ENCODE results near the gene PRKAR1B.

PRKAR1B gene

DNA sequence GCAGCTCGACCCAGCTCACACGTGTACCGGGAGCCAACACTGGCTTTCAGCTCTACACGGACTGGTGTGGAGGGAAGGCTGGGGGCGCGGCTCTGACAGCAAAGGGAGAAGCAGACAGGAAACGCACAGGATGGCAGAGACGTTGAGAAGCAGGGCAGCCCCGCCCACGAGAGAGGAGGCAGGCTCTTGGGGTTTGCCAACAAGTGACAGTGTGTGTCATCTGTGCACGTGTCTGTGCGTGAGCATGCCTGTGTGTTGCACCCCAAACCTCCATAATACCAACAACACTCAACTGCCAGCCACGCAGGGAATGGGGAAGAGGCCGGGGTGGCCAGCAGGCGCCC lies 143.0 kb downstream of the PRKAR1B start:
- peak; percentile 74 to 77 for DNase-seq

DNA sequence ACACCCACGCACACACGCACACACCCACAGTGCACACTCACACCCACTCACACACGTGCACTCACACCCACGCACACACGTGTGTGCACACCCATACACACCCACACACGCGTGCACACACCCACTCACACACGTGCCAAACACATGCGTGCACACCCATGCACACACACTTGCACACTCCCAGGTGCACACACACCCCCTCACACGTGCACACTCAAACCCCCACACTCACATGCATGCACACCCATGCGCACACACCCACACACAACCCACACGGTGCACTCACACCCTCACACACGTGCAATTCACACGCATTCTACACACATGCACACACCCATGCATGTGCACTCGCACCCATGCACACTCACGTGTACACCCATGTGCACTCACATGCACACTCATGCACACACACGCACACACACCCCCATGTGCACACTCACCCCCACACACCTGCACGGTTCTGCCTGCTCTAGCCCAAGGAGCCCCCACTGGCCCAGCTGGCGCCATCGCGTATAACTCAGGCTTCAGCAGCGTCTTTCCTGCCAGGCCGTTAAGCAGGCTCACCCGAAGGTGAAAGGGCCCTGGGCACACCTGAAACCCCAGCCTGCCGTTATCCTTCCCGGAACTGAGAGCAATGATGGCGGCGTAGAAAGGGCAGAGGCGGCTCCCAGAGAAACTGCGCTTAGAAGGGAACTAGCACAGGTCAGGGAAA lies 143.5 kb downstream of the PRKAR1B start:
- no peak for DNase-seq

GRCh38 chr7:582931-583330 lies 144.2 kb downstream of the PRKAR1B start:
- no peak for DNase-seq

DNA sequence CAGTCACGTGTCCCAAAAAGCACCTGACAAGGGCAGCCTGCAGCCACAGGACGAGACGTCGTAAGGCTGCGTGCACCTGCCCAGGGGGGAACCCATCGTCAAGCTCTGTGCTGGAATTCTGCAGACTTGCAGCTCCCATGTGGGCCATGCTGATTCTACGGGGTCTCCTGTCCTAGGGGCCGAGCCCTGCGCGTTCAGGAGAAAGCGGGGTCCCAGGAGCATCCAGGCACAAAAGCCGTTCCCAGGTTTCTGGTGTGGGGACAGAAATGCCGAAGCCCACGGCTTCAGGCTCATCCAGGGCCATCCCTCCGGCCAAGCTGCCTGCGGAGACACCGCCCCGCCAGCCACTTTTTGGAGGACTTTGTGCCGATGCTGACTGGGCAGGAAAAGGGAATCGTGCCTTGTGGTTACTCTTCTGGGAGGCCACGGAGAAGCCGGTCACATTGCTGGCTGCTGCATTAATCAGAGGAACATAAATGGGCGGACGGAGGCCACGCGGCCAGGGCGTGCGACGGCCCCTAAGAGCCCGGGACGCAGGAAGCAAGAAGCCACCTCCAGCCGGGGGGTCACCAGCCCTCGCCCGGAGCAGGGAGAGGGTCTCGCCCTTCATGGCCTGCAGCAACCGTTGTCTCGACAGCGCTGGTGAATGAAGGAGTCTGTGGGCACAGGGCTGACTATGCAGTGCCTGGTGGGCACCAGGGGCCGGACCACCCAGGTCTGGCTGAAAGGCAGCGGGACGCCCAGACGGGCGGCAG lies 144.8 kb downstream of the PRKAR1B start:
- no peak for DNase-seq

GRCh38 chr7:578386-578785 lies 148.7 kb downstream of the PRKAR1B start:
- no peak for DNase-seq

DNA sequence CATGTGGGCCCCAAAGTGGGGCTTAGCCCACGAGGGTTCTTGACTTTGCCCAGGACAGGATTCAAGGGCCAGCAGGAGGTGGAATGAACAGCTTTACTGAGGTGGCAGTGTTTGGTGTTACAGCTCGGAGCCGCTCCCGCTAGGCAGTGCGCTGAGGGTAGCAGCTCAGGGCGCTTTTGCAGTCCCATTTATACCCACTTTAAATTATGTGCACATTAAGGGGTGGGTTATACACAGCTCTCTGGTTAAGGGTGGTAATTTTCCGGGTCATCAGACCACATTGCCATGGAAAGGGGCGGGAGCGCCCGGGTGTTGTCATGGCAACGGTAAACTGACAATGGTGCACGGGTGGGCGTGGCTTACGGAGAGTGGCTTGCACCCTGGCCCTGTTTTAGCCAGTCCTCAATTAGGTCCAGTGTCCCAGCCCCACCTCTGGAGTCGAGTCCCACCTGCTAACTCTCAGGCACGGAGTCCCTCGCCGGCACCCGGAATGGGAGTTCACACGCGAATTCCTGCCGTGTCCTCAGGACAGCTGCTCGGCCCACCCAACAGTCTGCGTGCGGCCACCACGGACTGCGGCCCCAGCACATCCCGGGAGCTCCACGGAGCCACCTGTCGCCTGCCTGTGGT lies 149.2 kb downstream of the PRKAR1B start:
- no peak for DNase-seq

GRCh38 chr7:577278-577665 lies 149.8 kb downstream of the PRKAR1B start:
- no peak for DNase-seq

- DNase-seq = no peak
These were observed 150.4 kb downstream of the PRKAR1B start for GRCh38 chr7:576524-577277.

- DNase-seq = no peak
These were observed 151.4 kb downstream of the PRKAR1B start for GRCh38 chr7:575425-576366.

DNA sequence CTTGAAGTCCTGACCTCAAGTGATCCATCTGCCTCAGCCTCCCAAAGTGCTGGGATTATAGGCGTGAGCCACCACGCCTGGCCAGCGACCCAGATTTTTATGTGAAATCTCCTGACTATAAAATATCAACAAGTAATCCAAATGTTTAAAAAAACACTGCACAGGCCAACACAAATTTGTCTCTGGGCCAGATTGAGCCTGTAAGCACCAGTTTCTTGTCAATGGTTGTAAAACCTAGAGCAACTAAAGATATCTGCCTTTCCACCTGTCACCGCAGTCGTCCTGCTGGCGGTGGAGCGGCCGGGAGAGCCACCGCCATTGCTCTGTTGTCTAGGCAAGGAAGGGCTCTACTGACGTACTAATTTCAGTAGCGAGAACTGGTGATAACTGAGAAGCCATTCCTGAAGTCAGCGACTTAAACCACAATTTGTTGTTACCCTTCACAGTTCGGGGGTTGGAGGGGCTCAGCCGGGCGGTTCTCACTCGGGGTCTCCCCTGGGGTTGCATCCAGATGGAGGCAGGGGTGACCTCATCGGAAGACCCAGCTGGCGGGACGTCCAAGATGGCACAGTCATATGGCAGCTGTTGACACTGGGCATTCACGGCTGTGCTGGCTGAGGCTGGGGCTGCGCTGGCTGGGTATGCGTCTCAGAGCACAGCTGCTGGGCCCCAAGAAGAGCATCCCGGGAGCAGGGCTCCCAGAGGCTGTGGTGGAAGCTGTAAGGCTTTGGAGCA lies 152.3 kb downstream of the PRKAR1B start:
- no peak for DNase-seq

- no peak for DNase-seq
These were observed 153.1 kb downstream of the PRKAR1B start for GRCh38 chr7:573933-574381.

DNA sequence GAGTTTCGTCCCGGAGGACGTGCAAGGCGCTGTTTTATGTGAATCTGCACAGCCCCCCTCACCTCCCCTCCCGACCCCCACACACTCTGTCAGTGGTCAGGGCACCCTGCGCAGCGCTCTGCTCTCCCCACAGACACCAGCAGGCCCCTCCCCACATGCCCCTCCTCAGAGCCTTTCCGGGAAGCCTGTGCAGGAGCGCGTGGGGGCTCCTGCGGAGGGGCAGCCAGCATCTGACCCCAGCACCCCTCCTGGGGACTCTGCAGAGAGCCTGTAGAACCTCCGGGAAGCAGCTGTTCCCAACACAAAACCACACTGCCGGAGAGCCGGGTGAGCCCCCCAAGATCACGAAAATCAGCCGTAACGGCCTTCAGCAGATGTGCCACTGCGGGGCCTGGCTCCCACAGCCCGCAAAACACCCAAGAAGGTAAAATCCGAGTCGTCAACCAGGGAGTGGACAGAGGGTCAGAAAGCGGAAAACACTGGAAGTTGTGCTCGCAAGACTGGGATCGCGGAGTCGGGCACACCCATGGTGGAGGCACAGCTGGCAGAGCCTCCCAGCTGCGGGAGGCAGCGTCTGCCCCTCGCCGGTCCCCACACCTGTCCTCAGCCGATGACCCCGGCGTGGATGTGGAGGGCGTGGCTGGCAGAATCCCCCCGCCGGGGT lies 153.7 kb downstream of the PRKAR1B start:
- DNase-seq = no peak

DNA sequence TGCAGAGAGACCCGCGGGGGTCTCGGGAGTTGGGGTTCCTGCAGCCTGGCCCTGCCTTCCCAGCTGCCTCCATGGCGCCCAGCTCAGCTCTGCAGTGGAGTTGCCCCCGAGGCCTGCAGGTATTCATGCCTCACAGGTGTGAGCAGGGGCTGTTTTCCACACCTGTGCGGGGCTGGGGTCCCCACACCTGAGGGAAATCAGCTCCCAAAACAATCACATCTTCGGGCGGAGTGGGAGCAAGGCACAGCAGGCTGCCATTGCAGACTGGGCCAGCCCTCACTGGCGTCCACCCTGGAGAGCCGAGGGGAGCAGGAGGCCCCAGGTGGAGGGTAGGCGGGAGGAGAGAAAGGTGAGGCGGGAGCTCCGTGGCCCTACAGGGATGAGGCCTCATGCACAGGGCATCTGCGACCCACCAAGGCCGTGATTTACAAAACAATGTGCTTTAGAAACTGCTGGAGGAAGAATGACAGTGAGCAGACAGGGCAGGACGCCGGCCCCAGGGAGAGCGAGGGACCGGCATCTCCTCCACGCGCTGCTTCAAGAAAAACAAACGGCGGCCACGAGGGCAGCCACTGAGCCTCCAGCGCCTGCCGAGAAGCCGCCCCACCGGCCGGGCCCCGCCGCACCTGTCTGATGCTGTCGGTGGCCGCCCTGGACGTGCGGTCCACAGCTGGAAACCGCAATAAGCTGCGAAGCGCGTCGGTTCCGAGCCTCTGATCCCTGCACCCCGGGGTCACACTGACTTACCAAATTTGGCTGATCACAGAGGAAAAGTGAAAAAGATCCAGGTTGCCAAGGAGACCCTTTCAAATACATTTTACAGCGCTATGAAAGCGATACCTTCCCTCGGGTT lies 154.4 kb downstream of the PRKAR1B start:
- no peak for DNase-seq

DNA sequence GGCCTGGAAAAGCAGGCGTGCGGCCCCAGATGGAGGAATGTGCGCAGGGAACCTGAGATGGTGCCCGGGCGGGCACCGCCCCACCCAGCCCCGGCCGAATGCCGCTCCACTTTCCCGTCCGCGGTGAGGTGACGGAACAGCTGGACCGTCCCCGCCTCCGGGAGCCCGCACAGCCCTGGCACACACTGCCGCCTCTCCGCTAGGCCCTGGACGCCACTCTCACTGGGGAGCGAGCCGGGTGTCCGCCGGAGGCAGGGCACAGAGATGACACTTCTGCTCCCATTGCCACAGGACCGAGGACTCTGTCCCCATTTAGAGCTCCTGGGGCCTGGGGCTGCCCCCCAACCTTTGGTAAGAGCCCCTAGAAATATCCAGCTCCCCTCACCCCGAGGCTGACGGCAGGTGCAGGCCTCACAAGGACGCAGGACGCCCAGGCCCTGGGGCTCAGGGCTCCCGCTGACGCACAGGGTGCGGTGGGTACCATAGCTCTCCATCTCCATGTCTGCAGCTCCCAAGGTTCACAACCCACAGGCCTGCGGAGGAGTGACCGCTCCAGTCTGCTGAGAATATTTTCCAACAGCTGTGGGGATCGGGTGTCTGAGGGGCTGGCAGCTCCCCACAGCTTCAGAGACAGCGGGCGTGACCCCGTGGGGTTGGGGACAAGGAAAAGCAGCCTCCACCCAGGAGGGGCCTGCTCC lies 155.2 kb downstream of the PRKAR1B start:
- no peak for DNase-seq

DNA sequence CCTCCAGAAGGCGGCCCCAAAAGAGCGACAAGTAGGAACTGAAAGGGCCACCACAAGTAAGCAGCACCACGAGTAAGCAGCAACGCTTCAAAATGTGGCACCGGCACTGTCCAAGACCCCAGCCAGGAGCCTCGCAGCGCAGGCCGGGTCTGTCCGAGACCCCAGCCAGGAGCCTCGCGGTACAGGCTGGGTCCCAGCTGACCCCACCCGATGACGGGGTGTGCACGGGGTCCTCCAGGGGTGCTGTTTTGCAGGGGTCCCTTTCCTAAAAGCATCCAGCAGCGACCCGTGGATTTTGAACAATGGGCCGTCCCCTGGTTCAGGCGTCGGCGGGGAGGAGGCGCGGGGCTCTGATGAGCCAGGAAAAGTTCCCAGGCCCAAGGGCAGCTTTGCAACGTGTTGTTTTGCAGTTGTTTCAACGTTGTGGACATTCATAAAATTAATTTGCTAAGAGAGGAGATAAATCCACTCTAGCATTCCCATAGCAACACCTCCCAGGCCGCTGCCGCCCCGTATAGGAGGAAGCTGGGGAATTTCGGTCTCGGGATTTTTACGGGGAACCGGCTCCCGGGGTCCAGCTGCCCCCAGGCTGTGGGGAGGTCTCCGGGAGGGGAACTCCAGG lies 155.9 kb downstream of the PRKAR1B start:
- no peak for DNase-seq

- no peak for DNase-seq
These were observed 156.3 kb downstream of the PRKAR1B start for GRCh38 chr7:570801-571070.

DNA sequence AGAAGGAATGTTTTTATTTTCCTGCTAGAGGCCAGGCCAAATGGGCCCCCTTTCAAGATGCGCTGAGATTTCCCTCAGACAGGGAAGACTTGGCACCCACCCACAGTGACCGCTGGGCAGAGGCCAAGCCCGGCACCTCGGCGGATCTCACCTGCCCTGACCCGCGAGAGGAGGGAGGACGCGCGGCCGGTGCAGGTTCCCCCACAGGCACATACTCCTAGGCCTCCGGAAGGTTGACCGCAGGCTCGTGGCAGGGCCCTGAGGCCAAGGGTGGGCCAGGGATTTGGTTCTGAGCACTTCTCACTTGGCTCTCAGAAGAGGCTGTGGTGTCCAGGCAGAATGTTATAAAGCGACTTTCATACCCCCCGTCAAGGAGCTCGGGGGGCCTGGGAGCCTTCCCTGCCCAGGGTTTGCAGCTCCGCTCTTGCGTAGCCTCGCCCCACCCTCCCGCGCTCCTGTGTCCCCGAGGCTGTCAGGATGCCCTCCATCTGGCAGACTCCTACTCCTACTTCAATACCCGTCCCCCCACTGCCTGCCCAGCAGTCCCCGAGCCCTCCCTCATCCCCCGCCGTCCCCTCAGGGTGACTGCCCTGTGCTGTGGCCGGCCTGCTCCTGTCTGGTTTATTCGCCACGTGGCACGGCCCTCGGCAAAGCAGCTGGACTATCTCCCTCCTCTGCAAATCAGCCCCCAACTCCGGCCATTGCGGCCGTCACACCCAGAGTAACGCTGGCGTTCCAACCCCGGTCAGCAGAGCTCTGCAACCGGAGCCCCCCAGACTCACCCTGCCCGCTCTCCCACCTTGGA lies 156.9 kb downstream of the PRKAR1B start:
- no peak for DNase-seq

All from stimulated activated CD4-positive, alpha-beta T cell treated with anti-CD3 and anti-CD28 coated beads, Interleukin-2, amount 100 ng/mL, for 48 hours (primary cell).